NCI-H345 (cell line): Measurements from ENCODE around the gene TCEAL4.
A peak's percentile ranks its signal among the peaks of the same experiment; 100 is the strongest.

Experiments
- DNase-seq: peaks from one replicate; lab custom pipeline; 2025; lab: John Stamatoyannopoulos, UW

Gene TCEAL4

DNA sequence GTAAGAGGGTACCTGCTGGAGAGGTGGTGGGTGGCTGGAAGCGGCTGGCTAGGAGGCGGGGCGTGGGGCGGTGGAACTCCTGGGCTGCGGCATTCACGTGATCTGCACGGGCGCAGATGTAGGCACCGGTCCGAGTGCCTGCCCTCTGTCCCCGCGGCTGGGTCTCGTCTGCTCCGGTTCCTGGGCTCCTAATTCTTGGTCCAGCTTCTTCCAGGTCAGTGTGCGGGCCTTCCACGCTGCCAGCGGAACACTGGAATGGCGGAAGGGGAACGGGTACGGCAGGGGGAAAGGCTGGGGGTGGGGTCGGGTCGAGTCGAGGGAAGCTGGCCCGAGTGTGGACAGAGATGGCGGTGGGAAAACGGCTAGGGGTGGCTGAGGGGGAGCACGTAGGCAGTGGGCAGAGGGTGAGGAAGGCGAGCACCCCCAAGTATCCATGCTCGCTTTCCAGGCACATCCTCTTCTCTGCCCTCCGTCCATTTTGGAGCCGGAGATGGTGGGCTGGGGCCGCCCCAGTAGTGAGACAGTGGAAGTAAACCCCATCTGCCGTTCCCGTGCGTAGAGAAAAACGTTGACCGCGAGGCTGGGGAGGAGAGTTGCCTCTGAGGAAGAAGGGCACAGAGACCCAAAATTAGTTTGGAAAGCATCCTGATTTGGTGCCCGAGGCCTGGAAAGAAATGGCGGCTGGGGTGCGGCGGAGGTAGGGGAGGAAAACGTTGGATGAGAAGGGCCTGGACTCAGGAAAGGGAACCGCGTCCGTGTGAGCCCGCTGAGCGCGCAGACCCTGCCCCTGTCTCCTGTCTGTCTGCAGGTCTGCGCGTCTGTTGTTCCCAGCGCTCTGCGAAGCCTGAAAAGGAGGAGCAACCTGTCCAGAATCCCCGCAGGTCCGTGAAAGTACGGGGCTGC, at the start of gene TCEAL4:
Gene TCEAL4, plus strand, starts transcription at position 105 of the 903 bp plus-strand sequence. CDS start 1,161 bp downstream, outside the sequence.
- peak; percentile 59 for DNase-seq

DNA sequence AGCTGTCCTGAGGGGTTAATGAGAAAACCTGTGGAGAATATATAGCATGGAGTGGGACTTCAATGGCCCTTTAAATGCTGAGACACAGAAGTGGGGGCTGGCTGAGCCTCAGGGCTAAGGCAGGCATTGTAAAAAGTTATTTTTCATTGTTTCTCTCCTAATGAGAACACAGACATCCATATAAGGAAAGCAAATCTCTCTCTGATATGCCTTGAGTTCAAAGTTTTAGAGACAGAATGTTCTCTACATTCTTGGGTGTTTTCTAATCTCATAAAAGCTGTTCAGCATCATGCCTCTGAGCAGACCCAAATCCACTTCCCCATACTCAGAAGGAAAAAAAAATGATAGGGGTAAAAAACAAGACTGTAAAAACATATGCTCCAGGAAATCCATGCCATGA, 49.2 kb upstream of the TCEAL4 start:
- no peak for DNase-seq

DNA sequence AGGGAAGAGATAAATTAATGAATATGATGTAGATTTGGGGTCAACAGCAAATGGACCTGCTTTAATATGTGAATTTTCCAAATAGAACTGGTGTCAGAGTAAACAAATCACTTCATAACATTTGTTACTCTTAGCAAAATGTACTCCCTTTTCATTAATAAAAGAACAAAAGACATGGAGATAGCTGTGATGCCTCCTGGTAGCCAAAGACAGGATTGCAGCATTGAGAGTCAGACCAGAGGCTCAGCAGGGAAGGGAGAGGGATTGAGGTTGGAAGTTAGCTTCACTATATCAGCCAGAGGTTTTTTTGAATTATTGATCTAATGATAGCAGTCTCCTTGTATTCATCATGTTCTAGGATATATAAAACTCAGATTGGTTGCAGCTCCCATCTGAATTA, 48.6 kb upstream of the TCEAL4 start:
- DNase-seq: no peak

DNA sequence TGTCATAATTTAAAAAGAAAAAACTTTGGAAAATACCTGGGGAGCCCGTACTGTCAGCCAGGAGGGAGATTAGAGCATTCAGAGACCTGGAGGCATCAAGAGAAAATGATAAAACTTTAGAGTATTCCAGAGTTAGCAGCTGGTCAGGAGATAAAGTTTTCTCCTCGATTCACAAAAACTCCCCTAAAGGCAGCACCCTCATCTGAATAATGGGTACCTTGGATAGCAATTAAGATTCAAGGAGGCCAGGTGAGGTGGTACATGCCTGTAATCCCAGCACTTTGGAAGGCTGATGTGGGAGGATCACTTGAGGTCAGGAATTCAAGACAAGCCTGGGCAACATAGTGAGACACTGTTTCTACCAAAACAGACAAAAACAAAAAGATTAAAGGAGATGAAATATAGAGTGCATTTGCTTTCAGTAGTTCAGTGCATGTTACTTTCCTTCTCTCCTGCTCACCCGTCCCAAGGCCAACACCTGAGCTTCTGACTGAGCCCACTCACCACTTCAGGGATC, 47.4 kb upstream of the TCEAL4 start:
- no peak for DNase-seq

DNA sequence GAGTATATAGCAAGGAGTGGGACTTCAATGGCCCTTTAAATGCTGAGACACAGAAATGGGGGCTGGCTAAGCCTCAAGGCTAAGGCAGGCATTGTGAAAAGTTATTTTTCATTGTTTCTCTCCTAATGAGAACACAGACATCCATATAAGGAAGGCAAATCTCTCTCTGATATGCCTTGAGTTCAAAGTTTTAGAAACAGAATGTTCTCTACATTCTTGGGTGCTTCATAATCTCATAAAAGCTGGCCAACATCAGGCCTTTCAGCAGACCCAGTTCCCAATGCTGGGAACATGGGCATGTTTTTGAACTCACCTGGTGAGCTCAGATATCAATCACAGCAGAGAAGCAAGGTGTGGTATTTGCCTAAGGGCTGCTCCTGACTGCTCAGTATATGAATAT, 46.6 kb upstream of the TCEAL4 start:
- no peak for DNase-seq

DNA sequence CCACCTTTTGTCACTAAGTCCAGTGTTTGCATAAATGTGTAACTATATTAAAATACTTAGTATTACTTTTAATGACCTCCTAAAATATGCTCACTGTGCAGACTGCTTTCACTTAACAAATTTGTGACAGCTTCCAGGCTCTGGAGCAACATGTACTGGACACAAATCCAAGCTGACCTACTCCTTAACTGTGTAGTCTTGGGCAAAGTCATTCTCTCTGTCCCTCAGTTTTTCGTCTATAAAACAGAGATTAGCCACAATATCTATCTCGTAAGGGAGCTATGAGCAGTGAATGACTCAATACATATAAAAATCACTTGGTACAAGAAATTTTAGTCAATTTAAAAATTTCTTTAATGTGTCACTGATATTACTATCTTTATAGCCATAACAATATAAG, 45.6 kb upstream of the TCEAL4 start:
- no peak for DNase-seq

DNA sequence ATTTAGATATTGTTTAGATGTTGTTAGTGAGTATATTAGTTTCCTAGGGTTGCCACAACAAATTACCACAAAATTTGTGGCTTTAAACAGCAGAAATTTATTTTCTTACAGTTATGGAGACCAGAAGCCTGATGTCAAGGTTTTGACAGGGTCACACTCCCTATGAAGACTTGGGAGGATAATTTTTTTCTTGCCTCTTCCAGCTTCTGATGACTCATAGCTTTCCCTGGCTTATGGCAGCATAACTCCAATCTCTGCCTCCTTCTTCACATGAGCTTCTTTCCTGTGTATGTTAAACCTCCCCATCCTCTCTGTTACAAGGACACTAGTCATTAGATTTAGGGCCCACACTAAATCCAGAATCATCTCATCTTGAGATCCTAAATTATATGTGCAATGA, 45.2 kb upstream of the TCEAL4 start:
- DNase-seq: no peak

DNA sequence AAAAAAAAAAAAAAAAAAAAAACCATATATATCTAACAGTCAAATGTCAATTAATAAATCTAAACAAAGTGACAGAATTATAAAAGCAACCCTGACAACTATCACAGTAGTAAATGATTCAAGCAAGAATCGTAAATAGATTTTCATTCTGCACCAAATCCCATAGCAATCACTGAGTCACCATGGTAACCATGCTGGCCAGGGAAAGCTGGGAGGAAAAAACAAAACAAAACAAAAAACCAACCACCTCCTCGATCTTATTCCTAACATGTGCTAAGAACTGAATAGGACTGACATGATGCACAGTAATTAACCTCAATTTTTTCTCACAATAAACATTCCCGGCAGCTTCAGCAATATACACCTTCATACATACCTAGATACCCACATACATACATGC, 35.4 kb upstream of the TCEAL4 start:
- DNase-seq: no peak

DNA sequence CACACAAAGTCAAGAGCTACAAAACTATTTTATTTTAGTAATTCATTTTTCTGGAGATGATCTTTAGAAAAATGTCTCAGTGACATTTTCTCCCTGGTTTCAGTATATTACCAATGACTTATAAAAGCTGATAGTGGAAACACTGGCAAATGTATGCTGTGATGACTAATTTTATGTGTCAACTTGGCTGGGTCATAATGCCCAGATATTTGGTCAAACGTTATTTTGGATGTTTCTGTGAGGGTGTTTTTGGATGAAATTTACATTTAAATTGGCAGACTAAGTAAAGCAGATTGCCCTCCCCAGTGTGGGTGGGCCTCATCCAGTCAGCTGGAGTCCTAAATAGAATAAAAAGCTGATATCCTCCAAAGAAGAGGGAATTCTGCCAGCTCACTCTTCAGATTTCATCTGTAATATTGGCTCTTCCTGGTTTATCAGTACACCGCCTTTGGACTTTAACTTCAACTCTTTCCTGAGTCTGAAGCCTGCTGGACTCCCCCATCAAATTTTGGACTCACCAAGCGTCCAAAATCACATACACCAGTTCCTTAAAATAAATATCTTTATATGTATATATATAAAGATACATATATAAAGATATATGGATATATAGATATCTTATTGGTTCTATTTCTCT, 34.8 kb upstream of the TCEAL4 start:
- no peak for DNase-seq

DNA sequence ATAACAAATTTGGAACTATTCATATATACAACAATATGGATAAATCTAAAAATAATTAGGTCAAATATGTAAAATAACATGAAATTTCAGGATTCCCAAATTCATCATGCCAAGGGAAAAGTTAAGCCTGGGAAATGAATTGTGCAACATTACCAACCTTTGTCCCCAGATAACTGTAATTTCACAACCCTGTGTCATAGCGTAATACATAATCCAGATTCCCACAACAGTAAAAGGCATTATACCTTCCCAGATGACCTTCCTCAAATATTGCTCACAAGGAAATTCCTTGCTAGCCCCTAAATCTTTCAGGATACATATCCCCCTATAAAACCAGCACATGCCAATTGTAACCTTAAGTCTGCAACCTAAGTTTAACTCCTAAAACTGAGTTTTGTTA, 33.1 kb upstream of the TCEAL4 start:
- no peak for DNase-seq

DNA sequence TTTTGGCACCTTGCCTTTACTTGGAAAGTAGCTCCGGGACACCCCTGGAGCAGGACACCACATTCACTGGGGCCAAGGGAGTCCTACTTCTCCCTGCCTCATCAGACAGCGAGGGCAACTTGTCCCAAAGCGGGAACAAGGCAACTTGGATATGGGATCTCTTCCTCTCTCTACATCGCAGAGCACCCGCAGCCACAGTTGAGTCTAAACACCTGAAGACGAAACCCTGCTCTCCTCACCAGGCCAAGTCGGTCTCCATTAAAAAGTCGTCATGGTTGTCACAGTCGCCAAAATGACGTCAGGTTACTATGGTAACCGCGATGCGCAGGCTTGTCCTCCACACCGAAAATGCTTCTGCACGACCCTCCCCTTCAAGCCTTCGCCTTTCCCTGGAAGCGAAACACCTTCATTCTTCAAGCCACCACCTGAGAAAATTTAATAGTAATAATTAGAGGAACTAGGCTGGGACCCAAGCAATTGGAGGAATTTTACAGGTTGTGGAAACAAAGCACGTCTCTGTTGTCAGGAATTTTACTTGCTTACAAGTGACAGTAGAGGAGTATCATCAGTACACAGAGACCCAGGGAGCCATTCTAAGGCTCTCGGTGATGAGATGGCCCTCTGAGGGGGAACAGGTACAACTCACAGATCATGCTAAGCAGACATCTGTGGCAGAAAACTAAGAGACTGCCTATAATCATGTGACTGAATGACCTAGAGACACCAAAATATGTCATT, 30.5 kb upstream of the TCEAL4 start:
- DNase-seq: no peak

DNA sequence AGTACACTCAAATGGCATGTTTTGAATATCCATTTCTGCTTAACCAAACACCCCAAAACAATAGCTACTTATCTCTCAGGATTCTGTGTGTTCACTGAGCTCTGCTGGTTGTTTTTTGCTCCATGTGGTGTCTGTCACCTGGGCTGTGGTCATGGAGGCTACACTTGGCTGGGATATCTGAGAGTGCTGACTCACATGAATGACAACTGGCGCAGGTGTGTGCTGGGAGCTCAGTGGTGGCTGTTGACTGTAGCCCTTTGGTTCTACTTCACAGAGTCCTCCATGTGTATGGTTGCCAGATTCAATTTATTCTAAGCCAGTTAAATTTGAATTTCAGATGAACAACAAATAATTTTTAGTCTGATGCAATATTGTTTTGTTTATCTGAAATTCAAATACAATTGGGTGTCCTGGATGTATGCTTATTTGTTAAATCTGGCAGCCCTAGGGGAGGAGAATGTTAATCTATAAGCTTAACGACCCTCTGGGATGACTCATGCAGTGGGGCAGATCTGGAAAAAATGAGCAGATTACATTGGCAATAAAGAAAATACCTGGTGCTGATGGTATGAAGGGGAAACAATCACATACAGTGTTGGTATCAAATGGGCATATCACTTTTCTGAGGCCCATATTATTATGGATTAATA, 28.2 kb upstream of the TCEAL4 start:
- DNase-seq: peak; percentile 78

DNA sequence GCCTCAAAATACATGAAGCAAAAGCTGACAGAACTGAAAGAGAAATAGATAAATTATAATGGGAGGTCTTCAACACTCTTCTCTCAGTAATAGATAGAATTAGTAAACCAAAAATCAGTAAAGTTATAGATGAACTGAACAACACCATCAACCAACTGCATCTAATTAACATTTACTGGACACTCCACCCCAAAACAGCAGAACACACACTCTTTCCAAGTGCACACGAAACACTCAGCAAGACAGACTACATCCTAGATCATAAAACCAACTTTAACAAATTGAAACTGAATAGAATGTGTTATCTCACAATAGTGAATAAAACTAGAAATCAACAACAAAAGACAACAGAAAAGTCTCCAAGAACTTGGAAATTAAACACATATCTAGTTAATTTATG, 25.1 kb upstream of the TCEAL4 start:
- no peak for DNase-seq

DNA sequence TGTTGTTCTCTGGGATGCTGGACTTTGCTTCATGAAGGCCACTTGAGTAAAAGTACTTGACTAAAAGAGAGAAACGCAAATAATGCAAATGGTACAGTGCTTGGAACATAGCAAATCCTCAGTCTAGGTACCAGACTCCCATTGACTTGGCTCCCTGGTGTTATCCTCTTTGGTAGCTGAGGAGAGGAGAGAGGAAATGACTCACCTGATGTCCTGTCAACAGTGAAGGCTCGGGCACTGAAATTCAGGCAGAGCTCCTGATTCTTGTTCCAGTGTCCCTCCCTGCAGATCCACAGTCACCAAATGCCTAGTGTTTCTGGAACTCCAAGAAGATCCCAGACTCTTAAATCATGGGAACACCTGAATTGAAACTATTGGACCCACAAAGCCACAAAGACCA, 22.5 kb upstream of the TCEAL4 start:
- DNase-seq: no peak

DNA sequence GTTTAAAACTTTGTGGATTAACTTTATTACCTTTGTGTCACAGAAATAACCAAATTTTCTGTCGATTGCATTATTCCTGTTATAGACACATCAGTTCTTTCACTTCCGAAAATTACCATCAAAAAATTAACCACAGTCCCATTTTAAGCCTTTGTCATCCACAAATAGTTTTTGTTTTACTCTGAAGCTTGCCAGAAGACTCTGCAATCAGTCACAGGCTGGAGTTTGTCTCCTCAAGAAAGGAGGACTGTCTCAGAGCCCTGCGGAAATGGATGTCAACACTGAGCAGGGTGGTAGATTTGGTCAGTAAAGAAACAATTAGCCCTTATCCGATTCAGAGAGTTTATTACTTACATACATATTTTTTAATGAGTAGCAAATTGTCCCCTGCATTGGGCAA, 20.1 kb upstream of the TCEAL4 start:
- no peak for DNase-seq

DNA sequence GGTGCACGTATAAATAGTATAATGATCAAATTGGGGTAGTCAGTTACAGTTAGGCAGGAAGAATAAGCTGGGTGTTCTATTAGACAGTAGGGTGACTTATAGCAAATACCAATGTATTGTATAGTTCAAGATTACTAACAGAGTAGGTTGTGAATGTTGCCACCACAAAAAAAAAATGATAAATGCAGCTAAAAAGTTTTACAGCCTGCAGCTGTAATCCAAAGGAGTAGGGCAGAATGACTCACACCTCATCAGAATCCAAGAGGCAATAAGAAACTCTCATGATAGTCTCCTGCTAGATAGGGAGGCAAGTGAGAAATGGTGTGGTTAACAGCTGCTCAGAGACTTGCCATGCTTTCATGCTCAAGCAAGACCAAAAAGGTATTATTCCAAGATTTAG, 19.6 kb upstream of the TCEAL4 start:
- DNase-seq: no peak

DNA sequence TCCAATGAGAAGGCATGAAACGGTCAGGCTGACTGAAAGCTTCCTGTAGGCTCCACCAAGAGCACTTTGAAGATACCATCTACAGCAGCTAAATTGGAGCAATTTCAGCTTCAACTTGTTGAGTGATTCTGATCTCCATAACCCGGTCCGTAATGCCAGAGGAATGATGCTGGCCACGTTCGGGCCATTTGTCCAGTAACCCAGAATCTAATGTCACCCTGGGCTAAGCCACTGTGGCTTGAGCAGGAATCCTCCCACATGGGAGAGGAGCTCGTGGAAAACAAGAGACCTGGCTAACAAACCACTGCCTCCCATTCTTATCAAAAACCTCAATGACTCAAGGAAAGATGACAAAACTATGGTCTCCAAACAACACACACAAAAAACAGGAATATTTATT, 14.2 kb upstream of the TCEAL4 start:
- DNase-seq: no peak

DNA sequence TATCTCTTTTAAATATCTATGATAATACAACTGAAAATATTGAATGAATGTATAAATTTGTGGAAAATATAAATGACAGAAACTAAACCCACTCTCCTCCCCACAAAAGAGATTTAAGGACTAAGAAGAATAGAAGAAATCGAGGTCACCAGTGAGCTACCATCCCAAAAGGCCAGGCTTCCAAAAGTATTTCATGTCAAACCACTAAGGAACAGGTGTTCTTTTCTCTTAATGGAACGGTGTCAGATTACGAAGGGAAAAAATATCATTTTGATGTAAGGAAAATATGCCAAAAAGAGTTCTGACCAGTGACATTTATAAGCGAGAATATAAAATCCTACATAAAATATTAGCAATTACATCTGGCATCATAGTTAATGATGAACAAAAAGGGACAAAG, 13.6 kb upstream of the TCEAL4 start:
- no peak for DNase-seq

DNA sequence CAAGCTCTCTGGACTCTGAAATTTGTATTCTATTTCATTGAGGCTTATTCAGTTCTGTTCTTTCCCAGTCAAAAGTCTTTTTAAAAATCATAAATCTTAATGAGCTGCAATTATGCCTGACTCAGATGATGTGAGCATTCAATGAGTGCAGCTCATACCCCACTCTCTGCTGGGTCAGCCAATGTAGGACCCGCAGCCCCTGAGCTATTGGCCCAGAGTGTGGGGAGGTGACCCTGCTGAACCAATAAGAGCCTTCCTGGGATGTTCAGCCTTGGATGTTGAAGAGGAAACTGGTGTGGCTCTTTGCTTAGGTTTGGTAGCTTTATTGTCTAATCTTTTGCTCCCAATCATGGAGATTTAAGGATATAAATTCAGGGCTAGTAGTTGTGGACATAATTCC, 12.1 kb upstream of the TCEAL4 start:
- no peak for DNase-seq

DNA sequence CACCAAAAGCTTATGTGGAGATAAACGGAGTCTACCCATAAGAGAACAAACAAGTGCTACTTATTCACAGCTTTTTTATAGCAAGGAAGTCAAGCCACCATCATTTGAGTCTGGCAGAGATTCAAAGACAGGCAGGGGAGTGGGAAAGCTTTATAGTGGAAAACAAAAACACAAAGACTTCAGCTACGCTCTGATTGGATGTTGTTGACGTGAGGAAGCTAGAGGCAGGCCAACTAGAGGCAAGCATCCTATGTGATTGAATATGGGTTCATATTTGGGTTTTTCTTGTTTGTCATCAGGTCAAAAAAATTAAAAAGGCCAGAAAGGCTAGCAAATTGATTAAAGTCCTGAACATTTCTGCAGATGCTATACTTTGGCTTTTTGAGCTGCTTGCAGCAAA, 719 bp upstream of the TCEAL4 start:
- peak; percentile 42 for DNase-seq

DNA sequence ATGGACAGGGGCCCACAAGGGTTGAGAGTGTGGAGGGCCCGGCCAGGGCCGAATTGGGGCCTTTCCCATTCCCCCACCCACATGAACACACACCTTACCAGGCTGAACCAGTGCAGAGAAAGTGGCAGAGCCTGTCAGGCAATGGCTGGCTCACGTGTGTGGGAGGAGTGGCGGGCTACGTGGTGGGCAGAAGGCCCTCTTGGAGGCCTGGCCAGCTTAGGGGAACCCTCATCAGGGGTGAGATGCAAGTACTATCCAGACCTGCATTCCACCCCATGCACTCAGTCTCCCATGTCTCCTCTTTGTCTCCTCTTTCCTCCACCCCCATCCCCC, 965 bp downstream of the TCEAL4 start:
- DNase-seq: no peak

DNA sequence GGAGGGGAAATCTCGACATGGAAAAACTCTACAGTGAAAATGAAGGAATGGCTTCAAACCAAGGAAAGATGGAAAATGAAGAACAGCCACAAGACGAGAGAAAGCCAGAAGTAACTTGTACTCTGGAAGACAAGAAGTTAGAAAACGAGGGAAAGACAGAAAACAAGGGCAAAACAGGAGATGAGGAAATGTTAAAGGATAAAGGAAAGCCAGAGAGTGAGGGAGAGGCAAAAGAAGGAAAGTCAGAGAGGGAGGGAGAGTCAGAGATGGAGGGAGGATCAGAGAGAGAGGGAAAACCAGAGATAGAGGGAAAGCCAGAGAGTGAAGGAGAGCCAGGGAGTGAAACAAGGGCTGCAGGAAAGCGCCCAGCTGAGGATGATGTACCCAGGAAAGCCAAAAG, 1.3 kb downstream of the TCEAL4 start:
- no peak for DNase-seq
